NCI-H2227 (cell line): ENCODE results near the gene PAPPA2.
"Not testable (repeated sequence)": the region's sequence is repeated elsewhere in the genome, so short reads cannot be mapped to it uniquely, and the experiment has no call there.

Source experiments
- DNase-seq: peaks from one replicate; lab custom pipeline; 2025; ENCODE audit not compliant: unreplicated experiment; lab: John Stamatoyannopoulos, UW

PAPPA2 gene

DNA sequence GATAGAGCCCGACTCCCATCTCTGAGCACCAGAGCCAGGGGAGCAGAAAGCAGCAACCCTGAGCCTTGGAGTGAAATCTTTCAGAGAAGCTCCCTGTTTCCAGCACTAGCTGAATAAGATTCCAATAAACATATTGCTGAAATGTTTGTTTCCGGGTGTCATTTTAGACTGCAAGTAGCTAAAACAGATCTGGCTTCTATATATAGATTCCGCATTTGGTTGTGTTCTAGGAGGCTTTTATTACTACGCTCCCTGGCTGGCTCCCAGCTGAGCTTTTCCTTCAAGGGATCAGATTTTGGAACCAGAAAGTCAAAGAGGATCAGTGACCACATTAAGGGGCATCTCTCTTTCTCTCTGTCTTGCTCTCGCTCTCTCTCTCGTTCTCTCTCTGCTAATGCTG lies 88.2 kb downstream of the PAPPA2 start:
- DNase-seq, result no peak

DNA sequence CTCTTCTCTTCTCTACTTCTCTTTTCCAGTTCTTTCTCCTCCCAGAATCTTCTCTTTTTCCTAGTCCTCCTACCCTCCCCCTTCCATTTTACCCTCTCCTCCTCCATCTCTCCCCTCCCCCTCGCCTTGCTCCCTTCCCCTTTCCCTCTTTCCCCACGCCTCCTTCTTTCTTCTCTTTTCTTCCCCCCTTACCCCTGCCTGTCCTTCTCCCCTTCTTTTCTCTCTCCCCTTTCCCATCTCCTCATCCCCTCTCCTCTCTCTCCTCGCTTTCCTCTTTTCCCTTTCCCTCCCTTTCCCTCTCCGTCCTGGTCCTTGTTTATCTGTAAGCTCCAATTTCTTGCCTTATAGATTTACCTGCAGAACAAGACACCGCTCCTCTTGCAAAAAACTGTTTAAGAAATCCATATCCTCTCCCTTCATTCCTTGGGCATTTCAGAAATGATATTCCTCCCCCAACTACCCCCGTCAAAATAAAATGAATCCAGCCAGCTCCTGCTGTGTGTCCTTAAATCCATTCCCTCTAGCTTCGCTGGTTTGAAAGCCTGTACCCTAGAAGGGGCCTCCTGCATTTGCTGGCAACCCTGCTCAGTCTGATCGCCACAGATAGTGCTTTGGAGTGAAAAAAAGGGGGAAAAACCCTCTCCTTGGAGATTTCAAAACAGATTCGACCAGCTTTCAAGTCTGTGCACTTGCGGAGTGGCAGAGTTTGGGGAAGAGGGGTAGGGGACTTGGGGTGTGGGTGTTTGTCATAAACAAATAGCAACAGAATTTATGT lies 89.4 kb downstream of the PAPPA2 start:
- no peak for DNase-seq

DNA sequence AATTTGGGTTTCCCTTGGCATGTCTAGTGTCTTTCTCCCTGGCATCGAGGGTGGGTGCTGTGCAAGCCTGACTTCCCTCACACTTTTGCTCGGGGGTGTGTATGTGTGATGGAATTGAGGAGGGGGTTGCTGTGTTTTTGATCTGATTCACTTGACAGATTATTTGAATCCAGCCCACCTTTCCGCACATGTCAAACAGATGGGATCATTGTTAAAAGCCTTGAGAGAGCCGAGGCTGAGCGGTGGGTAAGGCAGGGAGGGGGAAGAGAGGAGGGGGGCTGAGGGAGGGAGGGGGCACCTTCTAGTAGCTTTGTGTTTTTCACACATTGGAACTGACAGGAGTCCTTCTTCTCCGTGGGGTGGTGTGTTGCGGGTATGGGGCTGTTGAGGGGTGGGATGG lies 90.0 kb downstream of the PAPPA2 start:
- no peak for DNase-seq

GRCh38 chr1:176556288-176556687 lies 93.3 kb downstream of the PAPPA2 start:
- DNase-seq, result no peak

DNA sequence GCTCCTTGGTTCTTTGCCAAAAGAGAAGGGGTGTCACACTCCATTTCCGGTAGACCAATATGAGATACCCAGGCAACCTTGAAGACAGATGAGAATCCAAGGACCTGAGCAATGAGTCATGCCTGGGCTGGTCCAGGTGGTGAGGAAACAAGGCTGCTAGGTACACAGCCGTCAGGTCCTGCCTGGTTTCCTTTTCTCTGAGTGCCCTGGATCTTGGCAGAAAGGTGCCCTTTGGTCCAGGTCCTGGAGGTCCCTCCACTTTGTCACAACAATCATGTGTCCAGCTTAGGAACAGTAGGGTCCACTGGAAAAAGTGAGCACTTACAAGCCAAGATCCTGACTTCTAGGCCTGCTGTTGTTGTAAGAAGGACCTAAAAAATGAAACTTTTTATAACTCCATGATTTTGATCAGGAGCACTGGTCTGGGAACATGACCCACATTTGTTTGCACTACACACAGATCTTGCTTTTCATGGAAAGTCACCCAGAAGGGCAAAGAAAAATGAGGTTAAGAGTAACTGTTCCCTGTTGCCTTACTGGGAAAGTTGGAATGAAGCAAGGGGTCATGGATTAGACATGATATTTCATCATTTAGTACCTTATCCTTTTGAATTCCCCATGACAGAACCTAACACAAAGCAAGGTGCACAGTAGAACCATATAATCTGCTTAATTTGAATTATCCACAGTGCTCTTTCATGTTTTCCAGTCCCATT lies 94.7 kb downstream of the PAPPA2 start:
- no peak for DNase-seq

GRCh38 chr1:176558561-176558960 lies 95.6 kb downstream of the PAPPA2 start:
- DNase-seq, result no peak

DNA sequence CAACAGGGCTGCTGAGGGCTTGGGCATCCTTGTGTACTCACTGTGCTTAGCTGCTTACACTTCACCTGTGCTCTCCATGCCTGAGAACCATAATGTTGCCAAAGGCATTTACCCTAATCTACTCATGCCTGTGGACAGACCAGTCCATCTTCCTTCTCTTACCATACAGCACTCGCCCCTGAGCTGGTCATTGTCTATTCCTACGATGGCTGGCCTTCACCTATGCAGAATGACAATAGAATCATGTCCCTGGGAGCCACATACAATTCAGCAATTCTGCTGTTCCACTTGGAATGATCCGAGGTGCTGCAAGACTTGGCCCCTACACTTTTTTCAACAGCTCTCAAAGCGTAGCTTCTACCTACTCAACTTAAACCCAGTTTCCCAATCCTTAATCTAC lies 96.5 kb downstream of the PAPPA2 start:
- DNase-seq, result no peak

GRCh38 chr1:176559878-176560277 lies 96.9 kb downstream of the PAPPA2 start:
- DNase-seq, result peak; percentile 83

DNA sequence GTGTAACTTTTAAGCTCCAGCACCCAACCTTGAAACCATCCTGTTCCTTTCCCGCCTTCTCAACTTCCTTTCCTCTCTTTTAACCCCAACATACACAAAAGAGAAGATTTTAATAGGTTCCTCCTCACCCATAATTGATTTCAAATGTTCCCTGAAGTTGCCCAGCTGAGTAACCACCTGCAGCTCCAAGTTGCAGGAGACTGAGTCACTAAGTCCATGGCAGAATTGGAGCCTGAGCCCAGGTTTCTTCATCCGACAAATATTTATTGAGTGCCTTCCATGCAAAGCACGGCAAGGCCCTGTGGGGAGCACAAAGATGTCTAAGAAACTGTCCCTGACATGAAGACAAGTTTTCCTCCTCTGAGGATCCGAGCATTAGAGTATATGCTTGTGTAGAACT lies 97.7 kb downstream of the PAPPA2 start:
- DNase-seq, result no peak

DNA sequence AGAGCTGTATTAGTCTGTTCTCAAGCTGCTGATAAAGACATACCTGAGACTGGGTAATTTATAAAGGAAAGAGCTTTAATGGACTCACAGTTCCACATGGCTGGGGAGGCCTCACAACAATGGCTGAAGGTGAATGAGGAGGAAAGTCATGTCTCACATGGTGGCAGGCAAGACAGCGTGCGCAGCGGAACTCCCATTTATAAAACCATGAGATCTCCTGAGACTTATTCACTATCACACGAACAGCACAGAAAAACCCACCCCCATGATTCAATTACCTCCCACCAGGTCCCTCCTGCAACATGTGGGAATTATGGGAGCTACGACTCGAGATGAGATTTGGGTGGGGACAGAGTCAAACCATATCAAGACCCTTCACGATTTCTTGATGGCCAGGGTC lies 98.8 kb downstream of the PAPPA2 start:
- not testable (repeated sequence) for DNase-seq

DNA sequence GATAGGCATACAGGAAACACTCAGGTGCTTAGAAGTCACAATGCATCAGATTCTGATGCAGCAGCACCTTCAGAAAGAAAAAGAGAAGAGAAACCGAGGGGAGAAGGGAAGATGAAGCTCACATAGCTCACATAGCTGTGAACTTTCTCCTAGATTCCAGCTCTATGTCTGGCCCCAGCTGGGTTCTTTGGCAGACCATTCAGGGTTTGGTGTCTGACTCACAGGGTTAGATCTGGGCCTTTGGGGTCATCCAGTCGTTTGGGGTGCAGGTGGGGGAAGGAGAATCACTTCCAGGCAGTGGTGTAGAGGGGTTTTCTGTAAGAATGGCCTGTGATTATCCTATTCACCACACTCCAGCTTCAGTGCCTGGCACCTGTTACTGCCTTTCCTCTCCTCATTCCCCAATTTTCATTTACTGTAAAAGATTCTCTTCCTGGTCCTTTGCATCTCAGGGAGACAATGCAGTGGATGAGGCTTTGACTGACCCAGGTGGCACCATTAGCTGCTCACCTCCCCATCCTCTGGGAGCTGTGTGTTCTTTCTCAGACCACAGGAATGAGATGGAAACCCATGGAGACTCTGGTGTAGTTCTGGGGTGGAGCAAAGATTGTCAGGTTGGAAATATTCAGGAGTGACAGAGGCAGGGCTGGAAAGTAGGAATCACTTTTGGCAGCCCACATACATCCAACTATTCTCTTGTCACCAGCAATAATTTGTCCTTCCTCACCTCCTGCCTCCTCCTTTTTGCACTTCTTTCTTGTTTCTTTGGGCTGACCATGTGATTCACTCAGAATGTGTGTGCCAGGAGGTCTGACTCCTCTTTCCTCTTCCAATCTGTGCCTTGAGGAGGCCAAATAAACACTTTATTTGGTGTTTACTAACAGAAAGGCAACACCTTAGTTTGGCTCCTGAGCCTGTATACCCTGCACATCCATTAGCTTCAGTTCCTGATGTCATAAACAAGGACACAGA lies 103.3 kb downstream of the PAPPA2 start:
- DNase-seq, result no peak

DNA sequence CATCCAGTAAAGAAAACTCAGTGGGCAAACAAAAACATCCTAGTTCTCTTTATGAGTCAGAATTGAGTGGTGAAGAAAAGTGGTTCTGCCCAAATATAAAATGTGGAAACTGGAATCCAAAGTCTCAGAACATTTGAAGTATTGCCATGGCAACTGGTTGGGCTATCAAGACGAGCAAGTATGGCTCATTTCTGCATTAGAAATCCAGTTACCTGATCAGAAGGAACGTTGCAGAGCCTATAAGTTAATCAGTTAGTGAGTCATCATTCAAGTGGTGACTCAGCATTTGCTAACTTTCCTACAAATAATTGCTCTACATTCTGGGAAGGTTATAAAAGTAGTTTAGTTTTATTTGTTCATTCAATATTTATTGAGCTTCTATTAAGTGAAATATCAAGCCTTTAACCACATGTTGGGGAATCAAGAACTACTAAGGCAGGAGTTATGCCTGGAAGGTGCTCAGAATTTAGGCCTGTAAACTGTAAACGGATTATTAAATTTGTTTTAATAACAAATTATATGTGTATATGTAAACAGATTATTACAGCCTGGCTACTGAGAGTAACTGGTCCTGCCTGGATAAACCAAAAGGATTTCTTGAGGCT lies 104.3 kb downstream of the PAPPA2 start:
- no peak for DNase-seq

GRCh38 chr1:176568185-176568584 lies 105.2 kb downstream of the PAPPA2 start:
- DNase-seq, result no peak

DNA sequence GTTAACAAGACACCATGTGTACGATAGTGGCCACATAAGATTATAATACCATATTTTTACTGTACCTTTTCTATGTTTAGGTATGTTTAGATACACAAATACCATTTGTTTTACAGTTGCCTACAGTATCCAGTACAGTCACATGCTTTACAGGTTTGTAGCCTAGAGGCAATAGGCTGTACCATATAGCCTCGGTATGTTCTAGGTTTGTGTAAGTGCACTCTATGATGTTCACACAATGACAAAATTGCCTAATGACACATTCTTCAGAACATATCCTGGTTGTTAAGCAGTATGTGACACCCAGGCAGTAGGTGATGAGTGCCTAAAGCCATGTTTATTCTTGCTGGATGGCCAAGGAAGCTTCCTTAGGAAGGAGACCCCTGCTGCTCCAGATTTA lies 111.8 kb downstream of the PAPPA2 start:
- no peak for DNase-seq

- DNase-seq, result no peak
Observed at GRCh38 chr1:176575991-176576390, 113.0 kb downstream of the PAPPA2 start.

GRCh38 chr1:176576670-176577069 lies 113.7 kb downstream of the PAPPA2 start:
- no peak for DNase-seq

GRCh38 chr1:176577646-176578197 lies 114.7 kb downstream of the PAPPA2 start:
- no peak for DNase-seq

DNA sequence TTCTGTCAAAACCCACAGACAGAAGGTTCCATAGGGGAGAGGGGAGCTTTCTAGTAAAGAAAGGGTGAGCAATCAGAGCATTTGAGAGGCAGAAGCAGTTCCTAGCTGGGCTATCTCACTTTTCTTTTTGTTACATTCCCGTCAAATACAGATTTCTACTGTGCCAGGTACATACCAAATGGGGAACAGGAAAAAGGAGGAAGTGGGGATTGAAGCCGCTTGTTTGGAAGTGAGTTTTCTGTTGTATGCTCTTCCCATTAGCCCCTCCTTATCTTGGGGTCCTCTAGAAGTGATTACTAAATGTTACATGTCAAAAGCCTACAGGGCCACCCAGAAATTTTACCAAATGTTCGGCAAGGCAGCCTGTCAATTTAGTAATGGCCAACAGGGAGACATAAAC lies 116.1 kb downstream of the PAPPA2 start:
- no peak for DNase-seq

- no peak for DNase-seq
Observed at GRCh38 chr1:176595217-176595616, 132.2 kb downstream of the PAPPA2 start.

DNA sequence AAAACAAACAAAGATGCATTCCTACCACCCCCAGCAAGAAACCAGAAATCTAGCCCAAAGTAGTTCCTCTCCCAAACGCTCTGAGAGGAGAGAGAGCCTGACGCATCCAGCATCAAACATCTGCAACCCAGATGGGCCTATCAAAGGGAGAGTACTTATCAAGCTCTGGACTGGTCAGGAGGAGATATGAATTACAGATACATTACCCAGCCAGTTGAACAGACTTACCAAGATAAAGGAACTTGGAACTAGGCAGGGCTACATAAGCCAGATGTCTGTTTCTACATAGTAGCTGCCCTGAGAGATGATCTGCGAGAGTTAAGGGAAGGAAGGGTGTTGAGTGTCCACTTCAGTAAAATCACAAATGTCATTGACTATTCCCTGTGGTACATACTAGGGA lies 138.4 kb downstream of the PAPPA2 start:
- no peak for DNase-seq
